DOHH2 (cell line): ENCODE data around the gene JAML.

ENCODE experiments used
- H3F3A ChIP-seq: fragments of 200-600 bp; sonication (generic), shearing (Covaris generic); 2 replicates; pipeline ENCODE4 v1.6.0; 2016; ENCODE audit warnings: antibody characterized with exemption, mild to moderate bottlenecking; ENCODE audit not compliant: control insufficient read depth, insufficient read depth
- H3K27ac ChIP-seq: fragments of 200-600 bp; sonication (generic); 2 replicates; pipeline ENCODE4 v1.5.1; 2014; ENCODE audit warnings: low read depth, mild to moderate bottlenecking, low read length, moderate library complexity
- H3K27me3 ChIP-seq: fragments of 200-600 bp; sonication (generic); 2 replicates; pipeline ENCODE4 v1.6.1; 2014; ENCODE audit warnings: mild to moderate bottlenecking, low read length, mixed read lengths; ENCODE audit not compliant: control insufficient read depth
- H3K36me3 ChIP-seq: fragments of 200-600 bp; sonication (generic); 2 replicates; pipeline ENCODE4 v1.6.1; 2014; ENCODE audit warnings: mild to moderate bottlenecking, low read length, moderate library complexity, mixed read lengths; ENCODE audit not compliant: control insufficient read depth
- H3K4me1 ChIP-seq: fragments of 200-600 bp; sonication (generic); 2 replicates; pipeline ENCODE4 v1.6.1; 2014; ENCODE audit warnings: mild to moderate bottlenecking, low read length, mixed read lengths; ENCODE audit not compliant: control insufficient read depth
- H3K4me2 ChIP-seq: fragments of 200-600 bp; sonication (generic); 2 replicates; pipeline ENCODE4 v1.6.0; 2014; ENCODE audit warnings: mild to moderate bottlenecking, low read length, moderate library complexity
- H3K4me3 ChIP-seq: fragments of 200-600 bp; sonication (generic); 2 replicates; pipeline ENCODE4 v1.5.1; 2014; ENCODE audit warnings: mild to moderate bottlenecking, low read length, mixed read lengths
- H3K79me2 ChIP-seq: fragments of 200-600 bp; sonication (generic); 2 replicates; pipeline ENCODE4 v1.6.1; 2014; ENCODE audit warnings: mild to moderate bottlenecking, low read length, mixed read lengths; ENCODE audit not compliant: control insufficient read depth
- H3K9me2 ChIP-seq: fragments of 200-600 bp; sonication (generic); replicated peaks from 2 replicates; pipeline ENCODE4 v1.6.1; 2014; ENCODE audit warnings: mild to moderate bottlenecking, low read length, mixed read lengths; ENCODE audit not compliant: control insufficient read depth
- H3K9me3 ChIP-seq: fragments of 200-600 bp; sonication (generic); 2 replicates; pipeline ENCODE4 v1.6.1; 2014; ENCODE audit warnings: antibody characterized with exemption, low read length, mixed read lengths; ENCODE audit not compliant: control insufficient read depth, insufficient read depth
- H4K20me1 ChIP-seq: fragments of 200-600 bp; sonication (generic); 2 replicates; pipeline ENCODE4 v1.6.0; 2014; ENCODE audit warnings: low read depth, mild to moderate bottlenecking, antibody characterized with exemption, low read length, moderate library complexity; ENCODE audit not compliant: control insufficient read depth, insufficient read depth
- EZH2phosphoT487 ChIP-seq: fragments of 200-600 bp; sonication (generic); IDR thresholded peaks from 2 replicates; pipeline ENCODE4 v1.6.1; 2017; ENCODE audit warnings: borderline replicate concordance, mild to moderate bottlenecking, antibody characterized with exemption, low read length, moderate library complexity, mixed read lengths
- TF ChIP-seq, protein P1 (sequence below): fragments of 200-600 bp; sonication (generic); IDR thresholded peaks from one replicate; pipeline ENCODE4 v1.5.1; 2014; ENCODE audit warnings: antibody characterized with exemption, mild to moderate bottlenecking, low read depth, low read length; ENCODE audit not compliant: poor library complexity, severe bottlenecking

The JAML gene

DNA sequence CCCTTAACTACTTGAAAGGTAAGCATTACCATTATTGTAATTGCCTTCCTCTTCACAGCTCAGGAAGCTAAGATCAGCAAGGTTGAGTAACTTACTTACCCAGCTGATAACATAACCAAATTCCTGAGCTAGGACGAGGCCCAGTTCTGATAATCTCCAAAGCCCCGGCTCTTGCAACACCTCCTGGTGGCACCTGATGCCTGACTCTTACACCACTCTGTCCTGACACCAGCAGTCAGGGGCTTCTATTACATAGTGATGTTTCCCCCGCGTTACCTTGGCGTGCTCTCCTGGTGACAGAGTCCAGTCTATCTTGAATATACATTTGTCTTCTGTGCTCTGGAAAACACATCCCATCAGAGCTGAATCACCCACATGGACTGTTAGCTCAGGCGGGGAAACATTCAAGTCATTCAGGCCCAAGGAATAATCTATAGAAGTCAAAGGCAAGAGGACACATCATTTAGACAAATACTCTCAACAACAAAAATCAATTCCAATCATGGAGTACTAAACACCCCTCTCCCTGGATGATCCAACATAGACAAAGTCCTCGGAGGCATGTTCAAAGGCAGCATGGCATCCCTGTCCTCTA, 12.6 kb downstream of the JAML start:
- no peaks in the 10 kb centered on the region for H3K9me3 ChIP-seq
- H3K4me1 ChIP-seq = peaks cover 52% of the 10 kb centered on the region
- H3K4me3 ChIP-seq = no peak overlapping the region
- no peaks in the 10 kb centered on the region for H3K27me3 ChIP-seq
- no peaks in the 10 kb centered on the region for H3K36me3 ChIP-seq
- H3K9me2 ChIP-seq = no peaks in the 10 kb centered on the region
- H3K79me2 ChIP-seq = no peaks in the 10 kb centered on the region
- no peak overlapping the region for H3K4me2 ChIP-seq
- no peaks in the 10 kb centered on the region for H4K20me1 ChIP-seq
- 0 out of 2 replicates have a peak, but pooled peaks cover 2% of the 10 kb centered on the region for H3F3A ChIP-seq
- TF ChIP-seq, protein P1, sequence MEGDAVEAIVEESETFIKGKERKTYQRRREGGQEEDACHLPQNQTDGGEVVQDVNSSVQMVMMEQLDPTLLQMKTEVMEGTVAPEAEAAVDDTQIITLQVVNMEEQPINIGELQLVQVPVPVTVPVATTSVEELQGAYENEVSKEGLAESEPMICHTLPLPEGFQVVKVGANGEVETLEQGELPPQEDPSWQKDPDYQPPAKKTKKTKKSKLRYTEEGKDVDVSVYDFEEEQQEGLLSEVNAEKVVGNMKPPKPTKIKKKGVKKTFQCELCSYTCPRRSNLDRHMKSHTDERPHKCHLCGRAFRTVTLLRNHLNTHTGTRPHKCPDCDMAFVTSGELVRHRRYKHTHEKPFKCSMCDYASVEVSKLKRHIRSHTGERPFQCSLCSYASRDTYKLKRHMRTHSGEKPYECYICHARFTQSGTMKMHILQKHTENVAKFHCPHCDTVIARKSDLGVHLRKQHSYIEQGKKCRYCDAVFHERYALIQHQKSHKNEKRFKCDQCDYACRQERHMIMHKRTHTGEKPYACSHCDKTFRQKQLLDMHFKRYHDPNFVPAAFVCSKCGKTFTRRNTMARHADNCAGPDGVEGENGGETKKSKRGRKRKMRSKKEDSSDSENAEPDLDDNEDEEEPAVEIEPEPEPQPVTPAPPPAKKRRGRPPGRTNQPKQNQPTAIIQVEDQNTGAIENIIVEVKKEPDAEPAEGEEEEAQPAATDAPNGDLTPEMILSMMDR = no peak
- TF ChIP-seq EZH2phosphoT487 = no peak
- H3K27ac ChIP-seq = no peak overlapping the region

DNA sequence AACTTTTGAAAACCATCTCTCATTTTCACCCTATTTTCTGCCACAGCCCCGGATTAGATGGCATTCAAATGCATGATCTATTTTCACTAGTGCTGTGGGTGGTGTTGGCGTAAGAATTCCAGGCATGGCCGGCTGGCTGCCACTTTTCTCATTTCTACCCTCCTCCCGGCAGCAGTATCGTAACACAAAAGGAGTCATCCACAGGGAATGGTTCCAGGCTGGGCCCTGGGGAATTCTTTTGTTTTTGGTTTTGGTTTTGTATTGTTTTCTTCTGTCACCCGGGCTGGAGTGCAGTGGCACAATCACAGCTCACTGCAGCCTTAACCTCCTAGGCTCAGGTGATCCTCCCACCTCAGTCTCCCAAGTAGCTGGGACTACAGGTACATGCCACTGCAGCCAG, 13.8 kb downstream of the JAML start:
- no peaks in the 10 kb centered on the region for H3K9me3 ChIP-seq
- H3K9me2 ChIP-seq = no peaks in the 10 kb centered on the region
- H4K20me1 ChIP-seq = no peaks in the 10 kb centered on the region
- TF ChIP-seq, protein P1 = no peak
- TF ChIP-seq EZH2phosphoT487 = no peak
- no peaks in the 10 kb centered on the region for H3K27me3 ChIP-seq
- H3F3A ChIP-seq = 0 out of 2 replicates have a peak, but pooled peaks cover 2% of the 10 kb centered on the region
- peaks cover 51% of the 10 kb centered on the region for H3K4me1 ChIP-seq
- H3K36me3 ChIP-seq = no peaks in the 10 kb centered on the region
- H3K4me2 ChIP-seq = no peak overlapping the region
- no peak overlapping the region for H3K4me3 ChIP-seq
- no peaks in the 10 kb centered on the region for H3K79me2 ChIP-seq
- no peak overlapping the region for H3K27ac ChIP-seq

DNA sequence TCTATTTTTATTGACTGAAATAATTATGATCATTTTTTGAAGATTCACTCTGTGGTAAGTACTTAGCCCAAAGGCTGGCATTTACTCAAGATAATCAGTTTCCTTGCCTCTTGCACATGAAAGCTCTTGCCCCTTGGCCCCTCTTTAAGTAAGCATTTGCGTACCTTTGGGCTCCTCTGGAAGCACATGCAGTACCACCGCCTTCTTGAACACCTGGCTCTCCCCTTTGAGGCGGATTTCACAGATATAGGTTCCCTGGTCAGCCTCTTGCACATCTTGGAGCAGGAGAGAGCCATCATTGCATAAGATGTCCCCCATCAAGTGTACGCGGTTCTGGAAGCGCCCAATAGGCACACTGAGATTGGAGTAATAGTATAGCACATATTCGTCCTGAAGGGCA, 14.5 kb downstream of the JAML start:
- H3K27me3 ChIP-seq = no peaks in the 10 kb centered on the region
- peaks cover 49% of the 10 kb centered on the region for H3K4me1 ChIP-seq
- H3K79me2 ChIP-seq = no peaks in the 10 kb centered on the region
- no peaks in the 10 kb centered on the region for H3K9me2 ChIP-seq
- no peaks in the 10 kb centered on the region for H3K9me3 ChIP-seq
- no peak overlapping the region for H3K27ac ChIP-seq
- H3K4me2 ChIP-seq = no peak overlapping the region
- no peak for TF ChIP-seq EZH2phosphoT487
- no peak overlapping the region for H3K4me3 ChIP-seq
- 0 out of 2 replicates have a peak, but pooled peaks cover 2% of the 10 kb centered on the region for H3F3A ChIP-seq
- H4K20me1 ChIP-seq = no peaks in the 10 kb centered on the region
- no peaks in the 10 kb centered on the region for H3K36me3 ChIP-seq

DNA sequence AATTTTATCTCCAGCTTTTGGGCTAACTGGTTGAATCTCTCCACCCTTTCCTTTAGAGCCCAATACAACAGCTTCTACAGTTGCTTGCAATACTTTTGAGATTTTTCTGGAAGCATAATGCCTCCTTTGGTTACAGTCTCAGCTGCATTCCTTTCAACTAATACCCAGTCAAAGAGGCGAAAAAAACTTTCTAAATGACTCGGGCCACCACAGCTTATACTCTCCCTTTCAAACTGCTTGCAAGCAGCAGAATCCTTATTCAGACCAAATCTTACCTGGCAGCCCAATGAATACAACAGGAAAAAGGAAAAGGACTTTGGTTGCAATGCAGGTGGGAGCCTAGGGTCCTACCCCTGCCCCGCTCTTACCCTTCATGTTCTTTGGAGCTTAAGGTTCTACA, 15.8 kb downstream of the JAML start:
- Histone ChIP-seq H3K4me3 (no peak overlapping the region), H3K4me1 (peaks cover 37% of the 10 kb centered on the region), H3K36me3 (no peaks in the 10 kb centered on the region), H3K27me3 (no peaks in the 10 kb centered on the region), H4K20me1 (no peaks in the 10 kb centered on the region), H3K9me3 (no peaks in the 10 kb centered on the region), H3F3A (0 out of 2 replicates have a peak, but pooled peaks cover 2% of the 10 kb centered on the region), H3K4me2 (no peak overlapping the region), H3K79me2 (no peaks in the 10 kb centered on the region), H3K9me2 (no peaks in the 10 kb centered on the region), H3K27ac (no peak overlapping the region)
- TF ChIP-seq, protein P1 = no peak
- TF ChIP-seq EZH2phosphoT487 = no peak
